ENCODE data around the gene CCDC169.

Gene CCDC169

GRCh38 chr13:36248700-36249099, 48.9 kb downstream of the CCDC169 start:
- no peak overlapping the region for H3K4me3 ChIP-seq (ENCODE audit: control insufficient read depth in 1 of 7, extremely low read depth in 1 of 7, insufficient read depth in 4 of 7, low read depth in 2 of 7, low read length in 6 of 7)
- DNase-seq: no peak
- ChIA-PET POLR2A (no interaction called here), CTCF (no interaction called here)
- no peaks in the 10 kb centered on the region for H3K27me3 ChIP-seq (replicated peaks in 2 of 5; ENCODE audit: control insufficient read depth in 4 of 5, insufficient read depth in 5 of 5, low read length in 4 of 5)
- peaks cover 0 to 2% (median 0%) of the 10 kb centered on the region in 4 experiments for H3K4me1 ChIP-seq (ENCODE audit: control extremely low read depth in 1 of 4, control insufficient read depth in 4 of 4, insufficient read depth in 4 of 4, low read length in 3 of 4)
- H3K9me3 ChIP-seq (ENCODE audit: control extremely low read depth in 1 of 5, control insufficient read depth in 4 of 5, insufficient read depth in 2 of 5, low read depth in 1 of 5, low read length in 4 of 5): peaks cover 4 to 17% (median 10%) of the 10 kb centered on the region in 5 experiments
- H3K27ac ChIP-seq (ENCODE audit: insufficient read depth in 1 of 2, low read depth in 1 of 2, low read length in 2 of 2, poor library complexity in 1 of 2, severe bottlenecking in 2 of 2): no peak overlapping the region
- H3K36me3 ChIP-seq (ENCODE audit: control insufficient read depth in 4 of 4, insufficient read depth in 4 of 4, low read length in 3 of 4): peaks cover 0 to 39% (median 5%) of the 10 kb centered on the region in 4 experiments

GRCh38 chr13:36244990-36245389, 52.6 kb downstream of the CCDC169 start:
- H3K36me3 ChIP-seq (ENCODE audit: control insufficient read depth in 4 of 4, insufficient read depth in 4 of 4, low read length in 3 of 4): peaks cover 0 to 44% (median 5%) of the 10 kb centered on the region in 4 experiments
- no peaks in the 10 kb centered on the region for H3K4me1 ChIP-seq (ENCODE audit: control extremely low read depth in 1 of 4, control insufficient read depth in 4 of 4, insufficient read depth in 4 of 4, low read length in 3 of 4)
- no peak overlapping the region for H3K27ac ChIP-seq (ENCODE audit: insufficient read depth in 1 of 2, low read depth in 1 of 2, low read length in 2 of 2, poor library complexity in 1 of 2, severe bottlenecking in 2 of 2)
- CTCF ChIA-PET: no interaction called here
- peaks cover 4 to 17% (median 13%) of the 10 kb centered on the region in 5 experiments for H3K9me3 ChIP-seq (ENCODE audit: control extremely low read depth in 1 of 5, control insufficient read depth in 4 of 5, insufficient read depth in 2 of 5, low read depth in 1 of 5, low read length in 4 of 5)
- H3K4me3 ChIP-seq (ENCODE audit: control insufficient read depth in 1 of 7, extremely low read depth in 1 of 7, insufficient read depth in 4 of 7, low read depth in 2 of 7, low read length in 6 of 7): no peak overlapping the region
- DNase-seq: no peak
- POLR2A ChIA-PET: no interaction called here
- 100% methylated on average over 1 of the region's 1 CpG for WGBS (ENCODE audit: insufficient coverage)
- H3K27me3 ChIP-seq (replicated peaks in 2 of 5; ENCODE audit: control insufficient read depth in 4 of 5, insufficient read depth in 5 of 5, low read length in 4 of 5): no peaks in the 10 kb centered on the region

GRCh38 chr13:36244073-36244472, 53.5 kb downstream of the CCDC169 start:
- ChIA-PET CTCF (interaction anchor here (0.6 kb wide), 1 partner anchor 490 kb away, joined by 4 read pairs; no protein-coding TSS in a partner anchor), POLR2A (no interaction called here)
- Histone ChIP-seq H3K27me3 (replicated peaks in 2 of 5; ENCODE audit: control insufficient read depth in 4 of 5, insufficient read depth in 5 of 5, low read length in 4 of 5) (no peaks in the 10 kb centered on the region), H3K27ac (ENCODE audit: insufficient read depth in 1 of 2, low read depth in 1 of 2, low read length in 2 of 2, poor library complexity in 1 of 2, severe bottlenecking in 2 of 2) (no peak overlapping the region), H3K4me1 (ENCODE audit: control extremely low read depth in 1 of 4, control insufficient read depth in 4 of 4, insufficient read depth in 4 of 4, low read length in 3 of 4) (no peaks in the 10 kb centered on the region), H3K9me3 (ENCODE audit: control extremely low read depth in 1 of 5, control insufficient read depth in 4 of 5, insufficient read depth in 2 of 5, low read depth in 1 of 5, low read length in 4 of 5) (peaks cover 4 to 17% (median 13%) of the 10 kb centered on the region in 5 experiments), H3K36me3 (ENCODE audit: control insufficient read depth in 4 of 4, insufficient read depth in 4 of 4, low read length in 3 of 4) (peaks cover 0 to 44% (median 5%) of the 10 kb centered on the region in 4 experiments), H3K4me3 (ENCODE audit: control insufficient read depth in 1 of 7, extremely low read depth in 1 of 7, insufficient read depth in 4 of 7, low read depth in 2 of 7, low read length in 6 of 7) (no peak overlapping the region)
- no peak for DNase-seq
- 100% methylated on average over 1 of the region's 2 CpGs for WGBS (ENCODE audit: insufficient coverage)

GRCh38 chr13:36242761-36243160, 54.9 kb downstream of the CCDC169 start:
- H3K27ac ChIP-seq (ENCODE audit: insufficient read depth in 1 of 2, low read depth in 1 of 2, low read length in 2 of 2, poor library complexity in 1 of 2, severe bottlenecking in 2 of 2): no peak overlapping the region
- peaks cover 0 to 40% (median 5%) of the 10 kb centered on the region in 4 experiments for H3K36me3 ChIP-seq (ENCODE audit: control insufficient read depth in 4 of 4, insufficient read depth in 4 of 4, low read length in 3 of 4)
- ChIA-PET POLR2A (no interaction called here), CTCF (no interaction called here)
- DNase-seq: no peak
- H3K4me1 ChIP-seq (ENCODE audit: control extremely low read depth in 1 of 4, control insufficient read depth in 4 of 4, insufficient read depth in 4 of 4, low read length in 3 of 4): no peaks in the 10 kb centered on the region
- H3K4me3 ChIP-seq (ENCODE audit: control insufficient read depth in 1 of 7, extremely low read depth in 1 of 7, insufficient read depth in 4 of 7, low read depth in 2 of 7, low read length in 6 of 7): no peak overlapping the region
- no CpG with 5 or more reads among the region's 2 CpGs for whole genome bisulfite sequencing (ENCODE audit: insufficient coverage)
- H3K27me3 ChIP-seq (replicated peaks in 2 of 5; ENCODE audit: control insufficient read depth in 4 of 5, insufficient read depth in 5 of 5, low read length in 4 of 5): no peaks in the 10 kb centered on the region
- peaks cover 4 to 15% (median 12%) of the 10 kb centered on the region in 5 experiments for H3K9me3 ChIP-seq (ENCODE audit: control extremely low read depth in 1 of 5, control insufficient read depth in 4 of 5, insufficient read depth in 2 of 5, low read depth in 1 of 5, low read length in 4 of 5)

- no peaks in the 10 kb centered on the region for H3K27me3 ChIP-seq (replicated peaks in 2 of 5; ENCODE audit: control insufficient read depth in 4 of 5, insufficient read depth in 5 of 5, low read length in 4 of 5)
- WGBS (ENCODE audit: insufficient coverage): 90% methylated on average over 2 of the region's 3 CpGs
- POLR2A ChIA-PET: no interaction called here
- peaks cover 1 to 11% (median 4%) of the 10 kb centered on the region in 5 experiments for H3K9me3 ChIP-seq (ENCODE audit: control extremely low read depth in 1 of 5, control insufficient read depth in 4 of 5, insufficient read depth in 2 of 5, low read depth in 1 of 5, low read length in 4 of 5)
- H3K4me3 ChIP-seq (ENCODE audit: control insufficient read depth in 1 of 7, extremely low read depth in 1 of 7, insufficient read depth in 4 of 7, low read depth in 2 of 7, low read length in 6 of 7): no peak overlapping the region
- DNase-seq: no peak
- CTCF ChIA-PET: no interaction called here
- no peaks in the 10 kb centered on the region for H3K4me1 ChIP-seq (ENCODE audit: control extremely low read depth in 1 of 4, control insufficient read depth in 4 of 4, insufficient read depth in 4 of 4, low read length in 3 of 4)
- no peak overlapping the region for H3K27ac ChIP-seq (ENCODE audit: insufficient read depth in 1 of 2, low read depth in 1 of 2, low read length in 2 of 2, poor library complexity in 1 of 2, severe bottlenecking in 2 of 2)
- peaks cover 0 to 4% (median under 1%) of the 10 kb centered on the region in 4 experiments for H3K36me3 ChIP-seq (ENCODE audit: control insufficient read depth in 4 of 4, insufficient read depth in 4 of 4, low read length in 3 of 4)
Measured at GRCh38 chr13:36231236-36231635, 66.4 kb downstream of the CCDC169 start.

GRCh38 chr13:36224730-36225129, 72.9 kb downstream of the CCDC169 start:
- Histone ChIP-seq H3K4me3 (ENCODE audit: control insufficient read depth in 1 of 7, extremely low read depth in 1 of 7, insufficient read depth in 4 of 7, low read depth in 2 of 7, low read length in 6 of 7) (no peak overlapping the region), H3K36me3 (ENCODE audit: control insufficient read depth in 4 of 4, insufficient read depth in 4 of 4, low read length in 3 of 4) (peaks cover 0 to 7% (median 0%) of the 10 kb centered on the region in 4 experiments), H3K4me1 (ENCODE audit: control extremely low read depth in 1 of 4, control insufficient read depth in 4 of 4, insufficient read depth in 4 of 4, low read length in 3 of 4) (no peaks in the 10 kb centered on the region), H3K27ac (ENCODE audit: insufficient read depth in 1 of 2, low read depth in 1 of 2, low read length in 2 of 2, poor library complexity in 1 of 2, severe bottlenecking in 2 of 2) (no peak overlapping the region), H3K27me3 (replicated peaks in 2 of 5; ENCODE audit: control insufficient read depth in 4 of 5, insufficient read depth in 5 of 5, low read length in 4 of 5) (no peaks in the 10 kb centered on the region), H3K9me3 (ENCODE audit: control extremely low read depth in 1 of 5, control insufficient read depth in 4 of 5, insufficient read depth in 2 of 5, low read depth in 1 of 5, low read length in 4 of 5) (peaks cover 4 to 16% (median 8%) of the 10 kb centered on the region in 5 experiments)
- ChIA-PET POLR2A (no interaction called here), CTCF (no interaction called here)
- DNase-seq: no peak
- WGBS (ENCODE audit: insufficient coverage): no CpG with 5 or more reads among the region's 1 CpG

GRCh38 chr13:36219883-36220282, 77.7 kb downstream of the CCDC169 start:
- POLR2A ChIA-PET: no interaction called here
- DNase-seq: no peak

More at GRCh38 chr13:36219883-36220282, 77.7 kb downstream of the CCDC169 start:
- Histone ChIP-seq H3K4me3 (ENCODE audit: control insufficient read depth in 1 of 7, extremely low read depth in 1 of 7, insufficient read depth in 4 of 7, low read depth in 2 of 7, low read length in 6 of 7) (no peak overlapping the region), H3K36me3 (ENCODE audit: control insufficient read depth in 4 of 4, insufficient read depth in 4 of 4, low read length in 3 of 4) (peaks cover 0 to under 1% (median 0%) of the 10 kb centered on the region in 4 experiments), H3K9me3 (ENCODE audit: control extremely low read depth in 1 of 5, control insufficient read depth in 4 of 5, insufficient read depth in 2 of 5, low read depth in 1 of 5, low read length in 4 of 5) (peaks cover 0 to 14% (median 8%) of the 10 kb centered on the region in 5 experiments), H3K4me1 (ENCODE audit: control extremely low read depth in 1 of 4, control insufficient read depth in 4 of 4, insufficient read depth in 4 of 4, low read length in 3 of 4) (no peaks in the 10 kb centered on the region), H3K27me3 (replicated peaks in 2 of 5; ENCODE audit: control insufficient read depth in 4 of 5, insufficient read depth in 5 of 5, low read length in 4 of 5) (no peaks in the 10 kb centered on the region), H3K27ac (ENCODE audit: insufficient read depth in 1 of 2, low read depth in 1 of 2, low read length in 2 of 2, poor library complexity in 1 of 2, severe bottlenecking in 2 of 2) (no peak overlapping the region)
- CTCF ChIA-PET: no interaction called here
